ELR (cell line): Measurements from ENCODE around the gene NOS2.
"Not testable (repeated sequence)": the region's sequence is repeated elsewhere in the genome, so short reads cannot be mapped to it uniquely, and the experiment has no call there.

Experiments
- DNase-seq: peaks from one replicate; pipeline ENCODE4 v3.0.0-alpha.2; 2015; ENCODE audit warnings: low read depth

Gene NOS2

DNA sequence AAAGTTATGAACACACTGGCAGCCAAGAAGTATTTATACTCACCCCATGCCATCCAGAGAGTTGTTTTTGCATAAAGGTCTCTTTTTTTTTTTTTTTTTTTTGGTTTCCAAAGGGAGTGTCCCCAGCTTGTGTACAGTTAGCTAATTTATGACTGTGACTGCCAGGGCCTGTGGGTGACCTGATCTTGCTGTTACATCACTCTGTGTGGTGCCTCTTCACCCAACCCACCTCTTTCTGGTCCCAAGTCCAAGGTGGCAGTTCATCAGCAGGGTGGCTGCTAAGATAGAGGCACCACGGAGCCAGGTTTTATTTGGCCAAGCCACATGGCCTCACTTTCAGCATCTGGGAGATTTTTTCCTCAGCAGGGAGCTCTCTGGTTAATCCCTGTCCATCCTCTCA is at the start of gene NOS2:
Gene NOS2 (minus strand): TSS at position 8 of the 400 bp plus-strand sequence. CDS start 1,720 bp downstream, outside the sequence.
- no peak for DNase-seq

DNA sequence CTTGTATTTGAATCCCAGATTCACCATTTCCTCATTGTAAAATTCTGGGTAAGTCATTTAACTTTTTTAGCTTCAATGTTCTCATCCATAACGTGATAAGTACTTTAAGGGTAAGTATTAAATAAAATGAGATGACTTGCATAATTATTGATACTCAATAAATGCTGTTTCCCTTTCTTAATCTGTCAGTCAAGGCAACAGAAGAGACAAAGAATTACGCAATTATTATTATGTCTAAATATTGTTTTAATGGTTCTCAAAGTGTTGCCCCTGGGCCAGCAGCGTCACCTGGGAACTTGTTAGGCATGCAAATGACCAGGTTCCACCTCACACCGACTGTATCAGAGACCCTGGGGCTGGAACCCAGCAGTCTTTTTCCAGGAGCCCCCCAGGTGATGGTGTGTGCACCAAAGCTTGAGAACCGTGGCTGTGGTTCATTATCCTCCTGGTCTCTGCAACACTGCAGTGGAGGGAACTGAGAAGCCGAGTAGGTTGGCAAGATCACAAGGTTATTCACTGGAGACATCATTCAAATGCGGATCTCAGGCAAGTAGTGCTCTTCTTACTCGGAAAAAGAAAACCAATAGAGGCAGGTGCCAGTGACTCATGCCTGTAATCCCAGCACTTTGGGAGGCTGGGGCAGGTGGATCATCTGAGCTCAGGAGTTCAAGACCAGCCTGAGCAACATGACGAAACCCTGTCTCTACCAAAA is 49.3 kb upstream of the NOS2 start:
- DNase-seq, result no peak

DNA sequence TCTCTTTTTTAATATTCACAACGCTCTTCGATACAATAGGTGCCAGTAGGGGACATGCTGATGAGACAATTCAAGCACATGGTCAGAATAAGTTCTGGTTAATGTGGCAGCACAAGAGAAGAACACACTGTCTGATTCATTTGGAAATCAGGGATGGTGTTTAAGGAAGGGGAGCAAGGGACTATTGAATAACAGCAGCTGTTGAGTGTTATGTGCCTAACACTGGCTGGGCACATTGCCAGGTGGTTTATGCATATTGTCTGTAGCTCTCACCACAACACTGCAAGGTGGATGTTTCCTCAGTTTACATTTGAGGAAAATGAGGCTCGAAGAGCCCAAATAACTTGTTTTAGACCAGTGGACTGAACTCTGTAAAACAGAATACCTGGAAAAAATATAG is 48.6 kb upstream of the NOS2 start:
- no peak for DNase-seq

DNA sequence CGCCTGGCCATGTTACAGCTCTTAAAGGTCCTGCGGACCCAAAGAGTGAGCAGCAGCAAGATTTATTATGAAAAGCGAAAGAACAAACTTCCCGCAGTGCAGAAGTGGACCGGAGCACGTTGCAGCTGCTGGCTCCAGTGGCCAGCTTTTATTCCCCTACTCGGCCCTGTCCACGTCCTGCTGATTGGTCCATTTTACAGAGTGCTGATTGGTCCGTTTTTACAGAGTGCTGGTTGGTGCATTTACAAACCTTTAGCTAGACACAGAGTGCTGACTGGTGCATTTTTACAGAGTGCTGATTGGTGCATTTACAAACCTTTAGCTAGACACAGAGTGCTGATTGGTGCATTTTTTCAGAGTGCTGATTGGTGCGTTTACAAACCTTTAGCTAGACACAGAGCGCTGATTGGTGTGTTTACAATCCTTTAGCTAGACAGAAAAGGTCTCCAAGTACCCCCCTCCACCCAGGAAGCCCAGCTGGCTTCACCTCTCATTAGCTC is 46.5 kb upstream of the NOS2 start:
- DNase-seq, result not testable (repeated sequence)

DNA sequence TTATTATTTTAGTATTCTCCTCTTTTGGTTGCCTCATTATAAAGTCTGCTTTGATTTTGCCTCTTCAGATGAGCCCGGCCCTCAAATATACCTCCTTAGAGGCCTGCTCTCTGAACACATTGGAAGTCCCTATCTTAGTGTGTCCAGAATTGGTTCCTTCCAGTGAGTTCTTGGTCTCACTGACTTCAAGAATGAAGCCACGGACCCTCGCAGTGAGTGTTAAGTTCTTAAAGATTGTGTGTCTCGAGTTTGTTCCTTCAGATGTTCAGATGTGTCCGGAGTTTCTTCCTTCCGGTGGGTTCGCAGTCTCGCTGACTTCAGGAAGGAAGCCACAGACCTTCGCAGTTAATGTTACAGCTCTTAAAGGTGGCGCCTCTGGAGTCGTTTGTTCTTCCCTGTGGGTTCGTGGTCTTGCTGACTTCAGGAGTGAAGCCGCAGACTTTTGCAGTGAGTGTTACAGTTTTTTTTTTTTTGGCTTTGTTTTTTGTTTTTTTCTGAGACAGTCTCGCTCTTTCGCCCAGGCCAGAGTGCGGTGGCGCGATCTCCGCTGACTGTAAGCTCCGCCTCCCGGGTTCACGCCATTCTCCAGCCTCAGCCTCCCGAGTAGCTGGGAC is 45.8 kb upstream of the NOS2 start:
- DNase-seq, result no peak

DNA sequence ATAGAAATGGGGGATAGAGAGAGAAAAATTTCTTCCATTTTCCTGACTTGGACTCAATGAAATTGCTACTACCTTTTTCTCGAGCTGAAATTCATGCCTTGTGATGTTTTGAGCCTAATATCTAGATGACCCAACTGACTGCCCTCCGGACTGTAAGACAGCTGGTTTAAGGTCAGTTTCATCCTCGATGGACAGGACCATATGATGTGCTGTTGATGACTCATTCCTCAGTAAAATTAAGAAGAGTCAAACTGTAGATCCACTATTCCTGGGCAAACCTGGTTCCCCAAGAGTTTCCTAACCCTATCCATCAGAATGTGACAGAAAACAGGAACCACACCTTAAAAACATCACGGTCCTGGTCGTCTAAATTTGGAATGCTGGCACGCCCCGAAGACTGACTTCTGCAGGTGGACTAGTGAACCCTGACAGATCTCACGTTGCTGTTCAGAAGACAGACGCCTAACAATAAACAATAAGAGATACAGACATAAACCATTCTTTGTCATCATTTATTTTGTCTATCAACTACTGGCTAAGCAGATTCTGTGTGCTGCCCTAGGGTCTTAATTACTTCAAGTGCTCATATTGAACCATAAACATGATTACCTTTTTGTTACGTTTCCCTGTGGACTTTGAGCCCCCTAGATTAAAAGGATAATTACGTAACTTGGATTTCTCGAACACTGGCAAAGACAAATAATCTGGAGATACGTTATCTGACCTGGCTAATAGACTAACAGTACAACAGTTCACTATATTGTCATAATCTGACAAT is 45.1 kb upstream of the NOS2 start:
- no peak for DNase-seq

DNA sequence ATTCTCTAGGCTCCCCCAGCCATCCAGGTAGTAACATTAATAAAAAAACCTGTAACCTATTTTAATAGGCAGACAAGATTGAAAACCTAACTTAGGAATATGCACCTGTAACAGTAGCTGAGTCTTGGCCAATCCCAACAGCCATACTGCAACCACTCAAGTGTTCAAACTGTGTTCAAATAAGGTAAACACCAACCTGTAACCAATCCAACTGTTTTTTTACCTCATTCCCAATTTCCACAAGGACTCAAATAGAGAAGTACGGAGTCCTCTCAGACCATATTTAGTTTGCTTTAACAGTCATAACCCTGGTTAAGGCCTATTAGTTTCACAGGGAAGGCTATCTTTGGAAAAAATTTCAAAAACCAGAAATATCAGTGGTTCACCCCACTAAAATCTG is 40.4 kb upstream of the NOS2 start:
- no peak for DNase-seq

DNA sequence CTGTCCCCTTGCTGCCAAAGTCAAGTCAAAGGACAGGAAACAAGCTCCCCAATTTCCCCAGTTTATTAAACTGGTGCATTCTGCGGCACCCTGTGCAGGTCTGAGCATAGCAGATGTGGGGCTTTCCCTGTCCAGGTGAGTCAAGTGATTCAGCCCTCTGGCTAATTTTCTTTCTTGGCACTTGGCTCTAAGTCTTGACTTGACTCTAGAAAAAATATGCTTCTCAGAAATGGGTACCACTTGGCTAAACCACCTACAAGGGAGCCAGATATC is 40.0 kb upstream of the NOS2 start:
- DNase-seq, result not testable (repeated sequence)

DNA sequence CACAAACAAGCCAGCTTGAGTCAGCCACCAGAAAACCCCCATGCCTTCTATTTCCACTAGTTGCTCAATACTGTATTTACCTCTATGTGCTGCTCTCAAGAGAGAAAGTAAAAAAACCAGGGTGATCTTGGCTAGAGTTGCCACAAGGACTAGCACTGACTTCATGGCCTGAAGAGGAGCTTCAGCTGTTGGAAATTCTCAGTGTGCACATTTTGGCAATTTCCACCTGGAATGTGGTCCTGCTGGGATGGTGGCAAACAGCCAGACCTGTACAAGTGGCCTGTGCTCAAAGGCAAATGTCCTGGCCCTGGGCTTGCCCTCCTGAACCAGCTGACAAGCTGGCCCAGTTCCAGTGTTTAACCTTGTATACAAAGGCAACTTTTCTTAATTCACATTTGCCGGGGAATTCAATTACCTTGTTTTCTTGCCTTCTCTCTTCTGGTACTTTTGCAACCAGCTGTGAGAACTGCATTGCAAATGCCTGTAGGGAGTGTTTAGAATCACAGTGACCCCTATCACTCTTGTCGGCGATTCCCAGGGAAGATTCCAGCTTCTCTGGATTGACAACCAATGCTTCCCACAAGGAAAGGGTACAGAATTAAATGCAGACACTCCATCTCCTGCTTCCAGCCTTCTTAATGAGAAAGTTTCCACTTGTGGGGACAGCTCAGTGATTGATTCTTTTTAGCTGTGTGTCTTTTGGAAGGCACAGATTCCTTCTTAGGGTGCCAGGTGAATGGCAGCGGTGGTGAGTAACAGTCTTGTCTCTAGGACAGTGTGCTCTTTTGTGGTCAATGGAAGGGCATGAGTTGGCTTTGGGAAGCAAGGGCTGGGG is 39.5 kb upstream of the NOS2 start:
- not testable (repeated sequence) for DNase-seq

DNA sequence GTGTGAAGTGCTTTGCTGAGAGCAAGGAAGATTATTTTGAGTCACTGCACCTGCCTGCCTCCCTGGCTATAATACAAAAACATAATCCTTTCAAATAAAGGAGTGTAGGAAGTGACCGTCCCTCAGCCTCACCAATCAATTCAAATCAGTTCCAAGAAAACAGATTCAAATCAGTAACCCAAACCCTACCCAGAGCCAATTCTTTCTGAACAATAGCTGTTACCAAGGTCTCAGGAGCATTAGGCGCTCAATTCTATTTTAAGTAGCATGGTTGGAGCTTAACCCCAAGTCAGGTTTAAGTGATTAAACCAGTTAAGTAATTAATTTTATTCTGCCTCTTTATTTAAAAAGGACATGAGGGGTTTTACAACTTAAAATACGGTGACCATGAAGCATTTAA is 38.3 kb upstream of the NOS2 start:
- DNase-seq, result not testable (repeated sequence)

DNA sequence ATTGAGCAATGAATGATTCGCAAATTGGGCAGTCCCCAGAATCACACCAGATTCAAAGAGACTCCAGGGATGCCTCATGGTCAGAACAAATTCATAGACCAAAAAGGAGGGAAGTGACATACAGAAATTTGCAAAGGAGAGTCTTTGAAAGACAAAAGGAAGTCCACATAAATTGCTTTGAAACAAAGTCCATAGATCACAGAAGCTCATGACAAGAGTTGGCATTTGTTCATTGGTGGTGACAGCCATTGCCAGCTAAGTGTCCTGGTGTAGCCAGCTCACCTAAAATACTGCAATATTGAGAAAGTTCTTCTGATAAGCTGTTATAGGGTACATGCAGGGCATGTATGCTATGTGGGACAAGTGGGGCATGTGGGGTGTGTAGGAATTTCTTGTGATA is 37.4 kb upstream of the NOS2 start:
- DNase-seq, result not testable (repeated sequence)

DNA sequence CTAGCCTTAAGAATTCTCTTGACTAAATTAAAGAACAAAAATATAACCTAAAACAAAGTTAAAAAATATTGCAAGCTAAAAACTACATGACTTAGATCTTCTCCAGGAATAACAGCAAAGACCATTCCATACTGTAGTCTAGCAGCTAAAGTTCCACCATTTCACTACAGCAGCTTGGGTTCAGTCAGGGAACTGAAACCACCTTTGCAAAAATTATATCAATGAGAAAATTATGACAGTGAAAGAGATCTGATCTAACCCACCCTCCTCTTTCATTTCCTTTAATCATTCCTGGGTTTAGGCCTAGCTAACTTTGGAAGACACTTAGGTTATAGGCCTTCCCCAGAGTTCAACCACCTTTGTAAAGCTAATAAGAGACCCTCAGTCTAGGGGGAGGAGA is 36.3 kb upstream of the NOS2 start:
- DNase-seq, result no peak

DNA sequence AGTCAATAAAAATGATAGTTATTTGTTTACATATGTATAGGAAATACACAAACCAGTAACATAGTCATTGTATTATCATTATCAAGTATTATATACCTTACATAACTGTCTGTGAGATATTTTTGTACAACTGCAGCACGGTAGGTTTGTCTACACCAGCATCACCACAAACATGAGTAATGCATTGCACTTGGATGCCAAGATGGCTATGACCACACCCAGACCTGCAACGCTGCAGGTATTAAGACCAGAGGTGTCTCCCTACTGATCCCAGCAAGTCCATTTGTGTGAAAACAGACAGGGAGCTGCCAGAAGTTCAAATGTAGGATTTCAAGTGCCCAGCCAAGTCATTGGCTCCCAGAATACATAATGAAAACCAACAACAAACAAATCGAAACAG is 34.2 kb upstream of the NOS2 start:
- no peak for DNase-seq

DNA sequence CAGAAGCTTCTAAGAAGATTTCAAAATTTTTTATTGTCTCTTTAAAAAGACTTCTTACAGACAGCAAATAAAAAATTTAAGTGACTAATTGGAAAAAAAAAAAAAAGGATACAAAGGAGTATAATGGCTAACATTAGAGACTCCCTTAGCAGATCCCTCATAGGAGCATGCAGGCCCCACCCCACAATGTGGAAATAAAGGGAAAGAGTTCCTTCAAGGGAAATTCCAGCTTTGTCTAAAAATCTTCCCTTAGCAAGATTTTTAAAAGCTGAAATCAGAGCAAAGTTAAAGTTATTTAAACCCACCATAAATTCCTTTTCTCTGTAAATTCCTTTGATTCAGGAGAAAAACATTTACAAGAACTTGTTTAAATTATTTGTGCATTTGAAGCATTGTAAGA is 32.5 kb upstream of the NOS2 start:
- no peak for DNase-seq

DNA sequence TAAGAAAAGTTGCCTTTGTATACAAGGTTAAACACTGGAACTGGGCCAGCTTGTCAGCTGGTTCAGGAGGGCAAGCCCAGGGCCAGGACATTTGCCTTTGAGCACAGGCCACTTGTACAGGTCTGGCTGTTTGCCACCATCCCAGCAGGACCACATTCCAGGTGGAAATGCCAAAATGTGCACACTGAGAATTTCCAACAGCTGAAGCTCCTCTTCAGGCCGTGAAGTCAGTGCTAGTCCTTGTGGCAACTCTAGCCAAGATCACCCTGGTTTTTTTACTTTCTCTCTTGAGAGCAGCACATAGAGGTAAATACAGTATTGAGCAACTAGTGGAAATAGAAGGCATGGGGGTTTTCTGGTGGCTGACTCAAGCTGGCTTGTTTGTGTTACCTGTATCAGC is 29.6 kb upstream of the NOS2 start:
- not testable (repeated sequence) for DNase-seq

DNA sequence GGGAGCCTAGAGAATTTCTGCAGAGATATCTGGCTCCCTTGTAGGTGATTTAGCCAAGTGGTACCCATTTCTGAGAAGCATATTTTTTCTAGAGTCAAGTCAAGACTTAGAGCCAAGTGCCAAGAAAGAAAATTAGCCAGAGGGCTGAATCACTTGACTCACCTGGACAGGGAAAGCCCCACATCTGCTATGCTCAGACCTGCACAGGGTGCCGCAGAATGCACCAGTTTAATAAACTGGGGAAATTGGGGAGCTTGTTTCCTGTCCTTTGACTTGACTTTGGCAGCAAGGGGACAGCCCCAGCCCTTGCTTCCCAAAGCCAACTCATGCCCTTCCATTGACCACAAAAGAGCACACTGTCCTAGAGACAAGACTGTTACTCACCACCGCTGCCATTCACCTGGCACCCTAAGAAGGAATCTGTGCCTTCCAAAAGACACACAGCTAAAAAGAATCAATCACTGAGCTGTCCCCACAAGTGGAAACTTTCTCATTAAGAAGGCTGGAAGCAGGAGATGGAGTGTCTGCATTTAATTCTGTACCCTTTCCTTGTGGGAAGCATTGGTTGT is 28.9 kb upstream of the NOS2 start:
- DNase-seq, result not testable (repeated sequence)

DNA sequence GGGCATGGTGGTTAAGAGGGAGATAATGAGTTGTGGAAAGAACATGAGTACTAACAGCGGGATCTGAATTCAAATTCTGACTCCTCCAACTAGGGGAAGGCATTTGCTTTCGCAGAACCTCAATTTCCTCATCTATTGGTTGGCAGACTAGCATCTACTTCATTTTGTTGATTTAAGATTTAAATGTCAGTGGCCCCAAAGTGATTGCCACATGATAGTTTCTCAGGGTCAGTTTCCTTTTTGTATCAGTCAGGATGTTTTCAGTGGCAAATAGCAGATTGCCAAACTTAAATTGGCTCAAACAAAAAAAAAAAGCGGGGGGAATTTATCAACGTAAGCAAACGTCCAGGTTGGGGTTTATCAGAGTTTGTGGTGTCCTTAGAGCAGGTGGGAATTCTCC is 25.1 kb upstream of the NOS2 start:
- DNase-seq, result no peak

DNA sequence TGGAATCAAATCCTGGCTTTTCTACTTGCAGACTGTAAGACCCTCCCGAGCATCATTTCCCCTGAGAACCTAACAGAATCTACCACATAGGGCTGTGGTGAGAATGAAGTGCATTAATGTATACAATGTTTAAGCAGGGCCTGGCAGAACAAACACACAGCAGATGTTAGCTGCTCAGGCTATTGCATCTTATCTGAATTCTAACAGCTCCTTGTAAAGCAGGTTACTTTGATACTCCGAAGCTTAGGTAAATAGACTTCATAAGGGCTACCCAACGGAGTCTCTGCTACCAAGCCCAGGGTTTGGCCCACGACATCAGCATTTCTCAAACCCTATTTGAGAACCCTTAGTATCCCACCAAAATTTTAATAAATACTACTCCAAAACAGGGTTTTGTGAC is 24.4 kb upstream of the NOS2 start:
- no peak for DNase-seq

DNA sequence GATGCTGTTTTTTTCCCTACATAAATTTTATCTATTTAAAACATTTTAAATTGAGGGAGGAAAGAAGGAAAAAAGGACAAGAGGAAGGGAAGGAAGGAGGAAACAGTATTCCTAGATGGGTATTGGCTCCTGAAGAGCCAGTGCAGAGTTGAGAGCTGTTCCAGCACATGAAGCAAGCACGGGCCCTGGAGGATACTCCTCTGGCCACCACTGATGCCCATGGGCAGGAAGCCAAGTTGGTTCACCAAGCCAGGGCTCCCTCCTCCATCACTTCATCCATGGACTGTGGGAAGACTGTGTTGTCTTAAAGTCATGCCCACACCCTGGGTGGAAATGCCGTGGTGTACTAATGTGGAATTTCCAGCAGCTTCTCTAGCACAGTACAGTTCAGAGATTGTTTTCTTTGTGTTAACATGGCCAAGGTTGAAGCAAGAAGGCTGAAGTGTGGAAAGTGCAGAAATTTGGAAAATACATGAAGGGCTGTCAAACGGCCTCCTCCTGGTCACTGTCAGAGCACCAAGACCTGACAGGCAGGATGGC is 23.9 kb upstream of the NOS2 start:
- DNase-seq, result no peak

DNA sequence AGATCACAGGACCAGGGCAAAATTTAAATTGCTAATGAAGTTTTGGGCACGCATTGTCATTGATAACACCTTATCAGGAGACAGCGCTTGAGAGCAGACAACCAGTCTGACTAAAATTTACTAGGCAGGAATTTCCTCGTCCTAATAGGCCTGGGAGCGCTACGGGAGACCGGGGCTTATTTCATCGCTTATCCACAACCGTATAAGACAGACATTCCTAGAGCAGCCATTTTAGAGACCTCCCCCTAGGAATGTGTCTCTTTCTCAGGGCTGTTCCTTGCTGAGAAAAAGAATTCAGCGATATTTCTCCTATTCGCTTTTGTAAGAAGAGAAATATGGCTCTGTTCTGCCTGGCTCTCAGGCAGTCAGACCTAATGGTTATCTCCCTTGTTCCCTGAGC is 21.8 kb upstream of the NOS2 start:
- DNase-seq, result not testable (repeated sequence)

DNA sequence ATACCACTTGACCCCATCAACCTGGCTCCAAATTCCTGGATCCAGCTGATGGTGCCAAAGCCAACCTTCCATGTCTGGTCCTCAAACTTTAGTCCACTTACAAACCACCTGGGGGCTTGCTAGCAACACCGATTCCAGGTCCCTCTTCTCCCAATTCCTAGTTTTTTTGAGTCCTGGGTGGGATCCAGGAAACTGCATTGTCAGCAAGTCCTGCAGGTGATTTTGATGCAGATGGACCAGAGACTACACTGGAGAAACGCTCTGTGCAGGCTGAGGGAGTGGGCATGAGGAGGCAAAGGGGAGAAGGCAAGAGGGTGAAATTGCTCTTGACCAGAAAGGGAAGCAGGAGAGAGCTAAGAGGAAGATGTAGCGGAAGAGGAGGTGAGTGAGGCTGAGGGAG is 21.0 kb upstream of the NOS2 start:
- no peak for DNase-seq

DNA sequence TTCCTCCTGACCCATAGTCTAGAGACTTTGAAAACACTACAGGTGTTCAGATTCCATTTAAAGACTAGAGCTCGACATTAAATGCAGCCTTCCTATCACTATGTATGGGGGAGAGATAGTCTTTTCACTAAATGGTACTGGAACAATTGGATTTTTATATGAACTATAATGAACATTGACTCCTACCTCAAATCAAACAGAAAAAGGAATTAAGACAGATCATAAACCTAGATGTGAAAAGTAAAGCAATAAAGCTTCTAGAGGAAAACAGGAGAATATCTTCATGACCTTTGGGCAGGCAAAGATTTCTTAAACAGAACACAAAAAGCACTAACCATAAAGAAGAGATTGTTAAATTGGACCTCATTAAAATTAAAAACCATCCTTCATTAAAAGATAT is 18.8 kb upstream of the NOS2 start:
- no peak for DNase-seq
